Astrocyte (in vitro differentiated cells and primary cell): Measurements from ENCODE around the gene POLR2I.

Experiments used
- EZH2 ChIP-seq: IDR thresholded peaks from 2 replicates; pipeline ENCODE4 v1.6.1; 2012; ENCODE audit warnings: mild to moderate bottlenecking, low read length, inconsistent platforms; ENCODE audit not compliant: insufficient read depth
- TF ChIP-seq, protein P1 (sequence below): IDR thresholded peaks from 2 replicates; pipeline ENCODE4 v1.5.1; 2011; ENCODE audit warnings: low read depth, mild to moderate bottlenecking, inconsistent platforms, low read length, moderate library complexity; ENCODE audit not compliant: insufficient read depth

DNA sequence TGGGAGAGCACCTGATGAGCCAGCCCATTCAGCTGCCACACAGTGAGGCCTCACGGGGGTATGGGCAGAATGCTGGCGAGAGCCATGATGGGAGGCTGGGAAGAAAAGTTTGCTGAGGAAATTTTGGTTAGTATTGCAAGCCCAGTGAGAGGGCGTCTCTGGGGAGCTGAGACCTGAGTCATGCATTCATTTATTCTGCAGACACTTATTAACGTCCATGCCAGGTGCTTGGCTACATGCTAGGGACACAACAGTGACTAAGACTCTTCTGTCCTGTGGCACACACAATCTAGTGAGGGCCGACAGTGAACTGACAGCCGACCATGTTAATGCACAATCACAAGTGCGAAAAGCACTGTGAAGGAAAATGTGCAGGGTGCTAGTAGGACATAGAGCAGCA is 32.8 kb downstream of the POLR2I start:
- TF ChIP-seq, protein P1, sequence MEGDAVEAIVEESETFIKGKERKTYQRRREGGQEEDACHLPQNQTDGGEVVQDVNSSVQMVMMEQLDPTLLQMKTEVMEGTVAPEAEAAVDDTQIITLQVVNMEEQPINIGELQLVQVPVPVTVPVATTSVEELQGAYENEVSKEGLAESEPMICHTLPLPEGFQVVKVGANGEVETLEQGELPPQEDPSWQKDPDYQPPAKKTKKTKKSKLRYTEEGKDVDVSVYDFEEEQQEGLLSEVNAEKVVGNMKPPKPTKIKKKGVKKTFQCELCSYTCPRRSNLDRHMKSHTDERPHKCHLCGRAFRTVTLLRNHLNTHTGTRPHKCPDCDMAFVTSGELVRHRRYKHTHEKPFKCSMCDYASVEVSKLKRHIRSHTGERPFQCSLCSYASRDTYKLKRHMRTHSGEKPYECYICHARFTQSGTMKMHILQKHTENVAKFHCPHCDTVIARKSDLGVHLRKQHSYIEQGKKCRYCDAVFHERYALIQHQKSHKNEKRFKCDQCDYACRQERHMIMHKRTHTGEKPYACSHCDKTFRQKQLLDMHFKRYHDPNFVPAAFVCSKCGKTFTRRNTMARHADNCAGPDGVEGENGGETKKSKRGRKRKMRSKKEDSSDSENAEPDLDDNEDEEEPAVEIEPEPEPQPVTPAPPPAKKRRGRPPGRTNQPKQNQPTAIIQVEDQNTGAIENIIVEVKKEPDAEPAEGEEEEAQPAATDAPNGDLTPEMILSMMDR = no peak
- no peak for TF ChIP-seq EZH2
